Measurements from ENCODE around the gene CACNA1A. TPM values are rescaled to one million over a fixed set of nuclear protein-coding genes. Genes with fewer than 3 reads are reported as not detected.
A peak's percentile ranks its signal among the peaks of the same experiment; 100 is the strongest.

CACNA1A gene
- total RNA-seq, 1 donor, result 1.4 TPM

- no peak for TF ChIP-seq CTCF (IDR thresholded peaks at IDR 0.05; ENCODE audit: extremely low read depth, low read depth, low read length)
- H3K27me3 ChIP-seq (ENCODE audit: insufficient read depth, low read length), result peaks cover 3% of the 10 kb centered on the region
These were observed 6.6 kb downstream of the CACNA1A start for GRCh38 chr19:13499692-13500091.

DNA sequence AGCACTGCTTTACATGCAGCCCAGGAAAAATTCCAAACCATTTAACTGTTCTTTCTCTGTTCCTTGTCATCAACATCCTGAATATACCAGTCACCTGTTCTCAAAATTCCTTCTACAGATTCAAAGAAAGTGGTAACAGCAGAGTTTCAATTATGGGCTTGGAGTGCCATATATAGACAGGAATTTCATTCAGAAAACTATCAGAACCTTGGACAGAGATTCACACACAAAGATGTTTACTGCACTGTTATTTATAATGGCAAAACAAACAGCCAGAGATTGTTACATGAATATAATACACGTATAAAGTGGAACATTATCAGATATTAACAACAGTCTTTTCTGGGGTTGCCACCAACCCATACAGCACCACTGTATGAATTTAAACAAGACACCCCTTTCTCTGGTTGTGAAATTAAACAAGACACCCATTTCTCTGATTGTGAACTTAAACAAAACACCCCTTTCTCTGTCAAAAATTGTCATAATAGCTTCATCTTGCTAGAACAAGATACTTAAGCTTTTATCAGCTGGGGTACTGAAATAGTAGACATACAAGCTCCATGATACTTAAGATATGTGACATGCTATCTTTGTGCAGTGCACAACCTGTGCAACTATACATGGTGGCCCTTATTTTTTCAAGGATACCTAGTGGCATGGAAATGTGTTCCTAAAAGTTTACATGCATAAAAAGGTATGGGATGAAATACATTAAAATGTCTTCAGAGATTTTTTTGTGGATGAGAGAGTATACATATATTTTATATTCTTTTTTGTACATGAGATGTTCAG, 12.6 kb downstream of the CACNA1A start:
- H2AFZ ChIP-seq (ENCODE audit: low read length), result no peak overlapping the region
- H3K4me2 ChIP-seq (ENCODE audit: insufficient read depth, low read length), result no peak overlapping the region
- peaks cover 17% of the 10 kb centered on the region for H3K4me1 ChIP-seq (ENCODE audit: insufficient read depth, low read length)
- no peak overlapping the region for H3K27ac ChIP-seq (ENCODE audit: low read depth, low read length)
- H3K36me3 ChIP-seq (ENCODE audit: insufficient read depth, low read length), result no peaks in the 10 kb centered on the region
- no peaks in the 10 kb centered on the region for H3K79me2 ChIP-seq (ENCODE audit: insufficient read depth, low read length)
- H3K27me3 ChIP-seq (ENCODE audit: insufficient read depth, low read length), result no peaks in the 10 kb centered on the region
- no peak for TF ChIP-seq CTCF (IDR thresholded peaks at IDR 0.05; ENCODE audit: extremely low read depth, low read depth, low read length)
- no peaks in the 10 kb centered on the region for H3K9me3 ChIP-seq (ENCODE audit: low read depth, low read length)
- no peak overlapping the region for H3K4me3 ChIP-seq (ENCODE audit: insufficient read depth, low read length)
- no peak for DNase-seq (ENCODE audit: insufficient read length, low spot score, missing footprints)
- peaks cover 3% of the 10 kb centered on the region for H4K20me1 ChIP-seq (ENCODE audit: insufficient read depth, low read length)

More at GRCh38 chr19:13499692-13500091, 6.6 kb downstream of the CACNA1A start:
- H3K4me2 ChIP-seq (ENCODE audit: insufficient read depth, low read length), result no peak overlapping the region
- H3K4me3 ChIP-seq (ENCODE audit: insufficient read depth, low read length), result no peak overlapping the region
- H3K79me2 ChIP-seq (ENCODE audit: insufficient read depth, low read length), result no peaks in the 10 kb centered on the region
- no peaks in the 10 kb centered on the region for H3K36me3 ChIP-seq (ENCODE audit: insufficient read depth, low read length)
- H2AFZ ChIP-seq (ENCODE audit: low read length), result no peak overlapping the region
- no peaks in the 10 kb centered on the region for H3K4me1 ChIP-seq (ENCODE audit: insufficient read depth, low read length)
- no peaks in the 10 kb centered on the region for H3K9me3 ChIP-seq (ENCODE audit: low read depth, low read length)
- peaks cover 3% of the 10 kb centered on the region for H4K20me1 ChIP-seq (ENCODE audit: insufficient read depth, low read length)
- no peak overlapping the region for H3K27ac ChIP-seq (ENCODE audit: low read depth, low read length)
- DNase-seq (ENCODE audit: insufficient read length, low spot score, missing footprints), result no peak

GRCh38 chr19:13492128-13492527, 14.2 kb downstream of the CACNA1A start:
- no peak overlapping the region for H2AFZ ChIP-seq (ENCODE audit: low read length)
- peak; percentile 91 for DNase-seq (ENCODE audit: insufficient read length, low spot score, missing footprints)
- H3K4me2 ChIP-seq (ENCODE audit: insufficient read depth, low read length), result peak overlapping the region; percentile 14
- no peaks in the 10 kb centered on the region for H3K9me3 ChIP-seq (ENCODE audit: low read depth, low read length)
- peak overlapping the region; percentile 45 for H3K27ac ChIP-seq (ENCODE audit: low read depth, low read length)
- no peak overlapping the region for H3K4me3 ChIP-seq (ENCODE audit: insufficient read depth, low read length)
- H3K79me2 ChIP-seq (ENCODE audit: insufficient read depth, low read length), result no peaks in the 10 kb centered on the region
- no peak for TF ChIP-seq CTCF (IDR thresholded peaks at IDR 0.05; ENCODE audit: extremely low read depth, low read depth, low read length)
- peaks cover 17% of the 10 kb centered on the region for H3K4me1 ChIP-seq (ENCODE audit: insufficient read depth, low read length)
- H3K36me3 ChIP-seq (ENCODE audit: insufficient read depth, low read length), result no peaks in the 10 kb centered on the region
- no peaks in the 10 kb centered on the region for H4K20me1 ChIP-seq (ENCODE audit: insufficient read depth, low read length)
- no peaks in the 10 kb centered on the region for H3K27me3 ChIP-seq (ENCODE audit: insufficient read depth, low read length)

GRCh38 chr19:13487985-13488384, 18.3 kb downstream of the CACNA1A start:
- Histone ChIP-seq H3K36me3 (ENCODE audit: insufficient read depth, low read length) (no peaks in the 10 kb centered on the region), H2AFZ (ENCODE audit: low read length) (no peak overlapping the region), H3K79me2 (ENCODE audit: insufficient read depth, low read length) (no peaks in the 10 kb centered on the region), H3K27me3 (ENCODE audit: insufficient read depth, low read length) (no peaks in the 10 kb centered on the region), H3K4me1 (ENCODE audit: insufficient read depth, low read length) (peaks cover 17% of the 10 kb centered on the region), H3K9me3 (ENCODE audit: low read depth, low read length) (no peaks in the 10 kb centered on the region), H3K4me2 (ENCODE audit: insufficient read depth, low read length) (no peak overlapping the region), H3K27ac (ENCODE audit: low read depth, low read length) (no peak overlapping the region), H3K4me3 (ENCODE audit: insufficient read depth, low read length) (no peak overlapping the region), H4K20me1 (ENCODE audit: insufficient read depth, low read length) (no peaks in the 10 kb centered on the region)
- no peak for TF ChIP-seq CTCF (IDR thresholded peaks at IDR 0.05; ENCODE audit: extremely low read depth, low read depth, low read length)
- no peak for DNase-seq (ENCODE audit: insufficient read length, low spot score, missing footprints)
